Measurements from ENCODE around the gene RNASEH2C.

DNA sequence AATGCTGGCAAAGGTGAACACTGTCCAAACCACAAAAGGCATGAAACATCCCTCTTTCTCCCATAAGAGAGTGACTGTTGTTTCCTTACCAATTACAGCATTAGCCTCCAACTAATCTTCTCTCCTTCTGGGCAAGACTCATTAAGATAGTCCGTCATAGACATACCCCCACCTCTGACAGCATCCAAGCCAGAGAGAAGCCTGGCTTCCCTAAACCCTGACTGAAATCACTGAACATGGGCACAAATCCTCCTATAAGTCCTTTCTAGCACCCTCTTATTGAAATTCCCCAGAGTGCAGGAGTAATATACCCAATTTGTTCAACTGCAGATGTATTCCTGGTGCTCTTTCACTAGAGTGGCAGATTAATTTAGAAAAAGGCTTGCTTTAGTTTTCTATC is 1.7 kb upstream of the RNASEH2C start:
- no peak for TF ChIP-seq EZH2 (IDR thresholded peaks at IDR 0.05)
- no peak for TF ChIP-seq POLR2AphosphoS5 (IDR thresholded peaks at IDR 0.05; ENCODE audit: borderline replicate concordance, low read depth, low read length)
- TF ChIP-seq FOXP2 (optimal IDR thresholded peaks at IDR 0.05; ENCODE audit: control extremely low read depth, extremely low read length, insufficient read depth): no peak
